CD14-positive monocyte (primary cell): ENCODE results near the gene KCNT1. TPM values are rescaled to one million over a fixed set of nuclear protein-coding genes. Genes with fewer than 3 reads are reported as not detected.

Experiments
- DNase-seq, 3 donors: peaks; one replicate each; pipeline ENCODE4 v3.0.0-alpha.2; 2011 to 2022
- H2AFZ ChIP-seq: 2 replicates; pipeline ENCODE4 v1.6.0; 2012; ENCODE audit warnings: mild to moderate bottlenecking, low read depth, low read length, inconsistent platforms; ENCODE audit not compliant: insufficient read depth, poor library complexity, severe bottlenecking
- H3K27ac ChIP-seq, 2 donors: 1 replicate in 1 of 2; 2 replicates in 1 of 2; pipeline ENCODE4 v1.5.1; 2012 to 2013; ENCODE audit warnings: low read length in 2 of 2, control low read depth in 1 of 2, inconsistent platforms in 1 of 2, low read depth in 1 of 2, mild to moderate bottlenecking in 1 of 2
- H3K27me3 ChIP-seq, 2 donors: one replicate each; pipeline versions ENCODE4 v1.6.0 to v1.6.1; 2011 to 2013; ENCODE audit warnings: low read length in 2 of 2; ENCODE audit not compliant: control insufficient read depth in 2 of 2, insufficient read depth in 2 of 2
- H3K36me3 ChIP-seq, 2 donors: replicated peaks in 1 of 2; 1 replicate in 1 of 2; 2 replicates in 1 of 2; pipeline versions ENCODE4 v1.5.1 to v1.6.1; 2012 to 2013; ENCODE audit warnings: low read length in 2 of 2, control low read depth in 1 of 2, inconsistent platforms in 1 of 2, mild to moderate bottlenecking in 1 of 2; ENCODE audit not compliant: insufficient read depth in 2 of 2, control insufficient read depth in 1 of 2
- H3K4me1 ChIP-seq, 2 donors: 1 replicate in 1 of 2; 2 replicates in 1 of 2; pipeline versions ENCODE4 v1.5.1 to v1.6.1; 2012 to 2013; ENCODE audit warnings: low read length in 2 of 2, control low read depth in 1 of 2, inconsistent platforms in 1 of 2, mild to moderate bottlenecking in 1 of 2, moderate library complexity in 1 of 2; ENCODE audit not compliant: insufficient read depth in 2 of 2, control insufficient read depth in 1 of 2
- H3K4me2 ChIP-seq: replicated peaks from 2 replicates; pipeline ENCODE3; 2012; ENCODE audit warnings: low read length, moderate library complexity, mild to moderate bottlenecking; ENCODE audit not compliant: poor library complexity, severe bottlenecking; ENCODE audit errors: extremely low read depth
- H3K4me3 ChIP-seq, 3 experiments: fragments of 200-600 bp in 1 of 3; sonication (generic) in 1 of 3; replicated peaks in 1 of 3; 1 replicate in 2 of 3; 2 replicates in 1 of 3; pipeline ENCODE4 v1.5.1; 2011 to 2013; ENCODE audit warnings: low read length in 3 of 3, mild to moderate bottlenecking in 3 of 3, control low read depth in 2 of 3, low read depth in 2 of 3, inconsistent platforms in 1 of 3, moderate library complexity in 1 of 3
- H3K79me2 ChIP-seq: 2 replicates; pipeline ENCODE4 v1.6.0; 2012; ENCODE audit warnings: mild to moderate bottlenecking, control low read depth, inconsistent platforms, low read length, moderate library complexity; ENCODE audit not compliant: insufficient read depth
- H3K9ac ChIP-seq: 2 replicates; pipeline ENCODE4 v1.6.0; 2017; ENCODE audit warnings: low read length, mild to moderate bottlenecking; ENCODE audit not compliant: insufficient read depth, poor library complexity, severe bottlenecking
- H3K9me3 ChIP-seq, 2 donors: replicated peaks in 1 of 2; 1 replicate in 1 of 2; 2 replicates in 1 of 2; pipeline versions ENCODE4 v1.5.1 to v1.6.1; 2012 to 2013; ENCODE audit warnings: low read length in 2 of 2, control low read depth in 1 of 2; ENCODE audit not compliant: control insufficient read depth in 1 of 2, insufficient read depth in 1 of 2
- H4K20me1 ChIP-seq: 2 replicates; pipeline ENCODE4 v1.6.0; 2012; ENCODE audit warnings: mild to moderate bottlenecking, low read length, control low read depth, moderate library complexity; ENCODE audit not compliant: insufficient read depth
- H3K27ac Mint-ChIP-seq, 7 donors: one replicate each; pipeline ENCODE4 v1.8.0; 2020; ENCODE audit warnings: mild to moderate bottlenecking in 7 of 7, mixed read lengths in 7 of 7, moderate library complexity in 6 of 7, inconsistent platforms in 2 of 7
- H3K27me3 Mint-ChIP-seq, 3 donors: one replicate each; pipeline ENCODE4 v1.8.0; 2021 to 2022; ENCODE audit warnings: low read depth in 3 of 3, mild to moderate bottlenecking in 3 of 3, mixed read lengths in 3 of 3, moderate library complexity in 3 of 3, inconsistent platforms in 1 of 3
- H3K36me3 Mint-ChIP-seq, 2 donors: one replicate each; pipeline ENCODE4 v1.8.0; 2020; ENCODE audit warnings: mixed read lengths in 2 of 2, inconsistent platforms in 1 of 2, mild to moderate bottlenecking in 1 of 2
- H3K4me1 Mint-ChIP-seq: one replicate; pipeline ENCODE4 v1.8.0; 2020; ENCODE audit warnings: mild to moderate bottlenecking, mixed read lengths
- H3K4me3 Mint-ChIP-seq, 2 donors: one replicate each; pipeline ENCODE4 v1.8.0; 2020; ENCODE audit warnings: mild to moderate bottlenecking in 2 of 2, mixed read lengths in 2 of 2, moderate library complexity in 1 of 2
- H3K9me3 Mint-ChIP-seq, 7 donors: one replicate each; pipeline ENCODE4 v1.8.0; 2020 to 2022; ENCODE audit warnings: mixed read lengths in 7 of 7, mild to moderate bottlenecking in 6 of 7, moderate library complexity in 6 of 7, inconsistent platforms in 2 of 7
- CTCF ChIP-seq: fragments of 200-600 bp; IDR thresholded peaks from one replicate; pipeline ENCODE4 v1.8.0; 2022; ENCODE audit warnings: antibody characterized with exemption, mild to moderate bottlenecking
- WGBS: methylation state at CpG from one replicate; pipeline ENCODE4 v1.1.5; 2013; ENCODE audit warnings: missing lambda C conversion rate; ENCODE audit not compliant: insufficient coverage; 5-methylcytosine and 5-hydroxymethylcytosine counted together
- intact Hi-C, 2 donors: fragments of 100-400 bp; cut with micrococcal nuclease; formaldehyde crosslinking; loops; one replicate each; pipeline versions ENCODE4 v1.15.0 to v1.15.1; 2023
- polyA plus RNA-seq, 3 donors: library from polyadenylated mRNA; depleted of rRNA in 1 of 3; unstranded in 2 of 3; stranded (reverse) in 1 of 3; fragments of 300-500 nt in 2 of 3; fragments of >200 nt in 1 of 3; fragmentation: Illumina TruSeq in 2 of 3; gene quantifications; 1 replicate in 2 of 3; 2 replicates in 1 of 3; pipeline ENCODE4 v1.2.3, GENCODE V29; 2012 to 2021

KCNT1 gene
- polyA plus RNA-seq, 3 donors = not detected

- H3K27ac ChIP-seq = no peak overlapping the region
- no peak overlapping the region for H3K4me3 ChIP-seq
- no peak for TF ChIP-seq CTCF
- 94% methylated on average over 24 of the region's 28 CpGs for WGBS
- no peaks in the 10 kb centered on the region for H3K4me1 ChIP-seq
- peaks cover 0 to 2% (median 0%) of the 10 kb centered on the region in 7 donors for H3K9me3 Mint-ChIP-seq
- no peaks in the 10 kb centered on the region for H3K4me1 Mint-ChIP-seq
- no peak overlapping the region for H3K4me3 Mint-ChIP-seq
- peak overlapping the region in 1 of 7 donors; percentile 43 for H3K27ac Mint-ChIP-seq
- H3K36me3 Mint-ChIP-seq = peaks cover 92 to 100% of the 10 kb centered on the region in 2 donors
- no peak overlapping the region for H3K9ac ChIP-seq
- H3K79me2 ChIP-seq = no peaks in the 10 kb centered on the region
- intact Hi-C loops = no loop called here
- no peaks in the 10 kb centered on the region for H3K27me3 Mint-ChIP-seq
- no peaks in the 10 kb centered on the region for H4K20me1 ChIP-seq
- no peaks in the 10 kb centered on the region for H3K9me3 ChIP-seq
- H3K36me3 ChIP-seq = peaks cover 91 to 98% of the 10 kb centered on the region in 2 donors
- H3K27me3 ChIP-seq = no peaks in the 10 kb centered on the region
- H3K4me2 ChIP-seq = no peak overlapping the region
- H2AFZ ChIP-seq = no peak overlapping the region
- DNase-seq = no peak
Observed at GRCh38 chr9:135815830-135816650, 114.1 kb downstream of the KCNT1 start.

- H3K27me3 Mint-ChIP-seq = no peaks in the 10 kb centered on the region
- no peak for DNase-seq
- intact Hi-C loops = no loop called here
- Histone ChIP-seq H3K4me1 (no peaks in the 10 kb centered on the region), H4K20me1 (no peaks in the 10 kb centered on the region), H3K27ac (no peak overlapping the region), H3K9ac (no peak overlapping the region), H2AFZ (no peak overlapping the region), H3K4me2 (no peak overlapping the region), H3K79me2 (no peaks in the 10 kb centered on the region), H3K4me3 (no peak overlapping the region), H3K27me3 (no peaks in the 10 kb centered on the region), H3K36me3 (peaks cover 91 to 98% of the 10 kb centered on the region in 2 donors), H3K9me3 (no peaks in the 10 kb centered on the region)
- peaks cover 92 to 100% of the 10 kb centered on the region in 2 donors for H3K36me3 Mint-ChIP-seq
- WGBS = over 99% methylated on average over 12 of the region's 12 CpGs
- no peak for TF ChIP-seq CTCF
- H3K4me1 Mint-ChIP-seq = no peaks in the 10 kb centered on the region
- H3K9me3 Mint-ChIP-seq = peaks cover 0 to 2% (median 0%) of the 10 kb centered on the region in 7 donors
- H3K4me3 Mint-ChIP-seq = no peak overlapping the region
- peak overlapping the region in 1 of 7 donors; percentile 43 for H3K27ac Mint-ChIP-seq
Observed at GRCh38 chr9:135816651-135816970, 114.6 kb downstream of the KCNT1 start.
